K562 (cell line): Measurements from ENCODE around the gene STUM. TPM values are rescaled to one million over a fixed set of nuclear protein-coding genes. Genes with fewer than 3 reads are reported as not detected.

ENCODE experiments used
- BHLHE40 ChIP-seq: IDR thresholded peaks from 2 replicates; pipeline ENCODE4 v1.6.1; 2011; ENCODE audit warnings: low read length, improper control_type of control experiment
- FOXK2 ChIP-seq, 2 experiments: fragments of 450-650 bp; IDR thresholded peaks in 1 of 2; conservative IDR thresholded peaks in 1 of 2; 2 replicates each; pipeline ENCODE4 v1.6.1; 2016; ENCODE audit warnings: low read depth in 2 of 2, mild to moderate bottlenecking in 1 of 2
- LCOR ChIP-seq: sonication (generic); formaldehyde crosslinking; IDR thresholded peaks from 2 replicates; pipeline ENCODE4 v1.8.0; 2022; ENCODE audit warnings: mild to moderate bottlenecking, missing genetic modification reagents
- MAX ChIP-seq: sonication (generic); formaldehyde crosslinking; IDR thresholded peaks from 2 replicates; pipeline ENCODE4 v1.9.0; 2022; ENCODE audit warnings: mild to moderate bottlenecking, missing genetic modification reagents
- MYBL2 ChIP-seq, 2 experiments: fragments of 450-650 bp in 1 of 2; sonication (generic) in 1 of 2; formaldehyde crosslinking in 1 of 2; IDR thresholded peaks; 2 replicates each; pipeline versions ENCODE4 v1.6.1 to v1.8.1; 2017 to 2022; ENCODE audit warnings: borderline replicate concordance in 1 of 2, inconsistent platforms in 1 of 2, low read depth in 1 of 2, mild to moderate bottlenecking in 1 of 2, missing genetic modification reagents in 1 of 2, moderate library complexity in 1 of 2
- NFIX ChIP-seq: fragments of 250-450 bp; sonication (Bioruptor Pico); IDR thresholded peaks from 2 replicates; pipeline ENCODE4 v1.4.0; 2020; ENCODE audit warnings: low read depth, mild to moderate bottlenecking, moderate library complexity
- RBBP5 ChIP-seq: fragments of 200-600 bp; sonication (generic); IDR thresholded peaks from 2 replicates; pipeline ENCODE4 v1.6.1; 2012; ENCODE audit warnings: borderline replicate concordance, mild to moderate bottlenecking, low read length, control low read depth, inconsistent platforms; ENCODE audit not compliant: insufficient read depth, poor library complexity, severe bottlenecking
- polyA plus RNA-seq, 8 experiments: library from polyadenylated mRNA; depleted of rRNA in 4 of 8; stranded (reverse) in 5 of 8; unstranded in 3 of 8; fragments of >200 nt; fragmentation: Nextera tagmentation in 2 of 8; fragmentation: Illumina TruSeq in 1 of 8; extraction: Ambion mirVana in 2 of 8; extraction: Trizol in 1 of 8; gene quantifications; 2 replicates each; pipeline versions ENCODE4 v1.2.1 to v1.2.3, GENCODE V29; 2011 to 2014; ENCODE audit warnings: inconsistent platforms in 1 of 8, missing spikeins in 1 of 8
- total RNA-seq, 7 experiments: library from RNA; depleted of rRNA in 6 of 7; stranded (reverse); fragments of >200 nt in 6 of 7; fragmentation: Illumina TruSeq in 2 of 7; extraction: Trizol in 2 of 7; gene quantifications; 2 replicates each; pipeline versions ENCODE4 v1.2.1 to v1.2.3, GENCODE V29; 2011 to 2021; ENCODE audit warnings: low replicate concordance in 1 of 7
- TF ChIP-seq, protein P1 (sequence below): fragments of 250-450 bp; sonication (Bioruptor Pico); IDR thresholded peaks from 2 replicates; pipeline ENCODE4 v1.4.0; 2020; ENCODE audit warnings: mild to moderate bottlenecking
- TF ChIP-seq, protein P2 (sequence below): fragments of 450-650 bp; formaldehyde crosslinking; IDR thresholded peaks from 2 replicates; pipeline ENCODE4 v1.4.0; 2022; ENCODE audit warnings: mild to moderate bottlenecking, moderate library complexity

STUM gene
- total and polyA plus RNA-seq, 9 of the 15 experiments (the other 6 are each of a cell fraction or from before 2014, with no cell fraction given) = not detected

DNA sequence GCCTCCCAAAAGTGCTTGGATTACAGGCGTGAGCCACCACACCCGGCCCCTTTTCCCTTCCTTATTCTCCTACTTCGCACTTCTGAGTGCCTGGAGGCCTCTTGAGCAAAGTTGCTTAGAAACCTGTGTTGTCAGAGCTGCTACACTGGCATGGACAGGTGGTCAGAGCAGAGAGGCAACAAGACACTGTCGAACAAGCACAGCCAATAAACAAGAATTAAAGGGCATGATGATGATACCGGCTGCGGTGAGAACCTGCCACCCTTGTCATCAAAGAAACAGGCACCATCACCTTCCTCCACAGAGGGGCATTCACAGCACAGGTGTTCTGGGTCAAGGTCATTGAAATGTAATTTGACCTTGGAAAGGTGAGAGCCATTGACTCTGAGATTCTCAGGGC lies 23.3 kb downstream of the STUM start (continued):
- TF ChIP-seq BHLHE40 (no peak), RBBP5 (no peak), NFIX (CRISPR knock-in tag) (no peak), LCOR (no peak), FOXK2 (conservative IDR thresholded peaks at IDR 0.05 in 1 of 2, IDR thresholded peaks at IDR 0.05 in 1 of 2; ENCODE audit: low read depth in 2 of 2) (no peak), MAX (CRISPR knock-in tag) (no peak), MYBL2 (IDR thresholded peaks at IDR 0.05; ENCODE audit: low read depth) (no peak), MYBL2 (CRISPR knock-in tag; IDR thresholded peaks at IDR 0.05; ENCODE audit: borderline replicate concordance) (no peak)
- TF ChIP-seq, protein P1, sequence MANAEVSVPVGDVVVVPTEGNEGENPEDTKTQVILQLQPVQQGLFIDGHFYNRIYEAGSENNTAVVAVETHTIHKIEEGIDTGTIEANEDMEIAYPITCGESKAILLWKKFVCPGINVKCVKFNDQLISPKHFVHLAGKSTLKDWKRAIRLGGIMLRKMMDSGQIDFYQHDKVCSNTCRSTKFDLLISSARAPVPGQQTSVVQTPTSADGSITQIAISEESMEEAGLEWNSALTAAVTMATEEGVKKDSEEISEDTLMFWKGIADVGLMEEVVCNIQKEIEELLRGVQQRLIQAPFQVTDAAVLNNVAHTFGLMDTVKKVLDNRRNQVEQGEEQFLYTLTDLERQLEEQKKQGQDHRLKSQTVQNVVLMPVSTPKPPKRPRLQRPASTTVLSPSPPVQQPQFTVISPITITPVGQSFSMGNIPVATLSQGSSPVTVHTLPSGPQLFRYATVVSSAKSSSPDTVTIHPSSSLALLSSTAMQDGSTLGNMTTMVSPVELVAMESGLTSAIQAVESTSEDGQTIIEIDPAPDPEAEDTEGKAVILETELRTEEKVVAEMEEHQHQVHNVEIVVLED (CRISPR knock-in tag) = no peak
- TF ChIP-seq, protein P2, sequence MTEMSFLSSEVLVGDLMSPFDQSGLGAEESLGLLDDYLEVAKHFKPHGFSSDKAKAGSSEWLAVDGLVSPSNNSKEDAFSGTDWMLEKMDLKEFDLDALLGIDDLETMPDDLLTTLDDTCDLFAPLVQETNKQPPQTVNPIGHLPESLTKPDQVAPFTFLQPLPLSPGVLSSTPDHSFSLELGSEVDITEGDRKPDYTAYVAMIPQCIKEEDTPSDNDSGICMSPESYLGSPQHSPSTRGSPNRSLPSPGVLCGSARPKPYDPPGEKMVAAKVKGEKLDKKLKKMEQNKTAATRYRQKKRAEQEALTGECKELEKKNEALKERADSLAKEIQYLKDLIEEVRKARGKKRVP (CRISPR knock-in tag) = no peak
